ENCODE measurements around the gene ERBB4. TPM values are rescaled to one million over a fixed set of nuclear protein-coding genes. Genes with fewer than 3 reads are reported as not detected.

Gene ERBB4
- total RNA-seq, 1 donor from 2014 or later, result 0.36 TPM

GRCh38 chr2:211688196-211688595 is 850.4 kb downstream of the ERBB4 start:
- H3K36me3 Mint-ChIP-seq (ENCODE audit: low read depth, unreplicated experiment), result no peaks in the 10 kb centered on the region
- H3K27me3 Mint-ChIP-seq (ENCODE audit: unreplicated experiment), result no peaks in the 10 kb centered on the region
- no peak overlapping the region for H3K4me3 Mint-ChIP-seq (ENCODE audit: unreplicated experiment)
- TF ChIP-seq CTCF (IDR thresholded peaks at IDR 0.05; ENCODE audit: unreplicated experiment), result no peak
- no peaks in the 10 kb centered on the region for H3K9me3 Mint-ChIP-seq (ENCODE audit: unreplicated experiment)
- no peaks in the 10 kb centered on the region for H3K4me1 Mint-ChIP-seq (ENCODE audit: unreplicated experiment)
- no peak for DNase-seq (ENCODE audit: low spot score)
- no peak overlapping the region for H3K27ac Mint-ChIP-seq (ENCODE audit: unreplicated experiment)

GRCh38 chr2:211674715-211675114 is 863.9 kb downstream of the ERBB4 start:
- no peak for DNase-seq (ENCODE audit: low spot score)
- no peak overlapping the region for H3K27ac Mint-ChIP-seq (ENCODE audit: unreplicated experiment)
- no peaks in the 10 kb centered on the region for H3K27me3 Mint-ChIP-seq (ENCODE audit: unreplicated experiment)
- no peak for TF ChIP-seq CTCF (IDR thresholded peaks at IDR 0.05; ENCODE audit: unreplicated experiment)
- H3K4me1 Mint-ChIP-seq (ENCODE audit: unreplicated experiment), result no peaks in the 10 kb centered on the region
- no peaks in the 10 kb centered on the region for H3K9me3 Mint-ChIP-seq (ENCODE audit: unreplicated experiment)
- no peak overlapping the region for H3K4me3 Mint-ChIP-seq (ENCODE audit: unreplicated experiment)
- no peaks in the 10 kb centered on the region for H3K36me3 Mint-ChIP-seq (ENCODE audit: low read depth, unreplicated experiment)

GRCh38 chr2:211673133-211673905 is 865.3 kb downstream of the ERBB4 start:
- H3K4me3 Mint-ChIP-seq (ENCODE audit: unreplicated experiment), result no peak overlapping the region
- no peak for TF ChIP-seq CTCF (IDR thresholded peaks at IDR 0.05; ENCODE audit: unreplicated experiment)
- DNase-seq (ENCODE audit: low spot score), result no peak
- no peaks in the 10 kb centered on the region for H3K36me3 Mint-ChIP-seq (ENCODE audit: low read depth, unreplicated experiment)
- no peaks in the 10 kb centered on the region for H3K27me3 Mint-ChIP-seq (ENCODE audit: unreplicated experiment)
- H3K4me1 Mint-ChIP-seq (ENCODE audit: unreplicated experiment), result no peaks in the 10 kb centered on the region
- H3K27ac Mint-ChIP-seq (ENCODE audit: unreplicated experiment), result no peak overlapping the region
- no peaks in the 10 kb centered on the region for H3K9me3 Mint-ChIP-seq (ENCODE audit: unreplicated experiment)

- DNase-seq (ENCODE audit: low spot score), result no peak
Observed at GRCh38 chr2:211671977-211672376, 866.6 kb downstream of the ERBB4 start.

More at GRCh38 chr2:211671977-211672376, 866.6 kb downstream of the ERBB4 start:
- no peaks in the 10 kb centered on the region for H3K36me3 Mint-ChIP-seq (ENCODE audit: low read depth, unreplicated experiment)
- H3K27me3 Mint-ChIP-seq (ENCODE audit: unreplicated experiment), result no peaks in the 10 kb centered on the region
- H3K4me1 Mint-ChIP-seq (ENCODE audit: unreplicated experiment), result no peaks in the 10 kb centered on the region
- no peaks in the 10 kb centered on the region for H3K9me3 Mint-ChIP-seq (ENCODE audit: unreplicated experiment)
- TF ChIP-seq CTCF (IDR thresholded peaks at IDR 0.05; ENCODE audit: unreplicated experiment), result no peak
- H3K4me3 Mint-ChIP-seq (ENCODE audit: unreplicated experiment), result no peak overlapping the region
- H3K27ac Mint-ChIP-seq (ENCODE audit: unreplicated experiment), result no peak overlapping the region
